Skeletal muscle satellite cell (primary cell): Measurements from ENCODE around the gene MICOS13.

Source experiments
- H3K27me3 ChIP-seq: 2 replicates; pipeline ENCODE4 v1.7.0; 2013; ENCODE audit warnings: low read length; ENCODE audit not compliant: control insufficient read depth, insufficient read depth
- H3K36me3 ChIP-seq: 2 replicates; pipeline ENCODE4 v1.7.0; 2013; ENCODE audit warnings: mild to moderate bottlenecking, control low read depth, low read length; ENCODE audit not compliant: insufficient read depth
- H3K4me1 ChIP-seq: 2 replicates; pipeline ENCODE4 v1.7.0; 2013; ENCODE audit warnings: low read length; ENCODE audit not compliant: control insufficient read depth, insufficient read depth
- H3K4me2 ChIP-seq: 2 replicates; pipeline ENCODE4 v1.7.0; 2013; ENCODE audit warnings: mild to moderate bottlenecking, low read length
- H3K4me3 ChIP-seq: 2 replicates; pipeline ENCODE4 v1.7.0; 2013; ENCODE audit warnings: low read length
- H3K9ac ChIP-seq: 2 replicates; pipeline ENCODE4 v1.7.0; 2013; ENCODE audit warnings: mild to moderate bottlenecking, low read depth, low read length, moderate library complexity
- H3K9me3 ChIP-seq: replicated peaks from 2 replicates; pipeline ENCODE4 v1.7.0; 2013; ENCODE audit warnings: mild to moderate bottlenecking, control low read depth, low read length

Gene MICOS13

DNA sequence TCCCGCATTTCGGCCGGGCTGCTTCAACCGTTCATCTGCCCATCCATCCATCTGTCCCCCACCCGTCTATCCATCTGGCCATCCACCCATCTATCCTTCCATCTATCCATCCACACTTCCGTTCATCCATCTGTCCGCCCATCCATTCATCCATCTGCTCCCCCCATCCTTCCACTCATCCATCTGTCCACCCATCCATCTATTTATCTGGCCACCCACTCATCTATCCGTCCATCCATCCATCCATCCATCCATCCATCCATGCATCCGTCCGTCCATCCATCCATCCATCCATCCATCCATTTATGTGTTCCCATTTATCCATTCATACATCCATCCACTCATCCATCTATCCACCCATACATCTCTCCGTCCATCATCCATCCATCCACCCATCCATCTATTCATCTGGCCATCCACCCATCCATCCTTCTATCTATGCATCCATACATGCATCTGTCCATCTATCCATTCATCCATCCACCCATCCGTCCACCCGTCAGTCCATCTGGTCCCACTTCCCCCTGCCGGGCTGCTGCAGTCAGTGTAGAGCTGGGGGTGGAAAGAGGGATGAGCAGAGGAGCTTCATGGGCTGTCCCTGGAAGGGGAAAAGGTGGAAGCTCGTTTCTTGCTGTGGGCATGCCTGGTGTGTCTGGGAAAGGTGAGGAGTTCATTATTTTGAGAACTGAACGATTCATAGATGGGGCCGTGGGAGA lies 1.2 kb upstream of the MICOS13 start:
- no peaks in the 10 kb centered on the region for H3K27me3 ChIP-seq
- peak overlapping the region; percentile 94 for H3K9ac ChIP-seq
- H3K9me3 ChIP-seq = no peaks in the 10 kb centered on the region
- H3K36me3 ChIP-seq = peaks cover 7% of the 10 kb centered on the region
- peak overlapping the region; percentile 99 for H3K4me2 ChIP-seq
- peak overlapping the region; percentile 95 for H3K4me3 ChIP-seq
- H3K4me1 ChIP-seq = peaks cover 18% of the 10 kb centered on the region

DNA sequence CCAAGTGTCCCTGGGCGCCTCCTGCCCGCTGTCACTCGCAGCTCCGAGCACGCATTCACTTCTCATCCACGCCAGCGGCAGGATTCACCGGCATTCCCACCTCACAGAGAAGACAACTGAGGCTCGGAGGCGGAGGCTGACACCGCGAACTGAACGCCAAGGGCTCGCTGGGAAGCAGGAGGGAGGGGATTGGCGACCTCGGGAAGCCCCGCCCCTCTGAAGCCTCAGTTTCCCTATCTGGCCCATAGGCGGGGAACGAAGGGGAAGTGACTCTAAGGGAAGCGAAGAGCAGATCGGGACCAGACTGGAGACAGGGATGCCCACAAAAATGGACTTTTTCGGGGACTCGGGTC lies 256 bp downstream of the MICOS13 start:
- H3K9me3 ChIP-seq = no peaks in the 10 kb centered on the region
- no peaks in the 10 kb centered on the region for H3K27me3 ChIP-seq
- peak overlapping the region; percentile 94 for H3K9ac ChIP-seq
- H3K4me1 ChIP-seq = peaks cover 20% of the 10 kb centered on the region
- H3K4me3 ChIP-seq = peak overlapping the region; percentile 95
- peaks cover 7% of the 10 kb centered on the region for H3K36me3 ChIP-seq
- peak overlapping the region; percentile 99 for H3K4me2 ChIP-seq

DNA sequence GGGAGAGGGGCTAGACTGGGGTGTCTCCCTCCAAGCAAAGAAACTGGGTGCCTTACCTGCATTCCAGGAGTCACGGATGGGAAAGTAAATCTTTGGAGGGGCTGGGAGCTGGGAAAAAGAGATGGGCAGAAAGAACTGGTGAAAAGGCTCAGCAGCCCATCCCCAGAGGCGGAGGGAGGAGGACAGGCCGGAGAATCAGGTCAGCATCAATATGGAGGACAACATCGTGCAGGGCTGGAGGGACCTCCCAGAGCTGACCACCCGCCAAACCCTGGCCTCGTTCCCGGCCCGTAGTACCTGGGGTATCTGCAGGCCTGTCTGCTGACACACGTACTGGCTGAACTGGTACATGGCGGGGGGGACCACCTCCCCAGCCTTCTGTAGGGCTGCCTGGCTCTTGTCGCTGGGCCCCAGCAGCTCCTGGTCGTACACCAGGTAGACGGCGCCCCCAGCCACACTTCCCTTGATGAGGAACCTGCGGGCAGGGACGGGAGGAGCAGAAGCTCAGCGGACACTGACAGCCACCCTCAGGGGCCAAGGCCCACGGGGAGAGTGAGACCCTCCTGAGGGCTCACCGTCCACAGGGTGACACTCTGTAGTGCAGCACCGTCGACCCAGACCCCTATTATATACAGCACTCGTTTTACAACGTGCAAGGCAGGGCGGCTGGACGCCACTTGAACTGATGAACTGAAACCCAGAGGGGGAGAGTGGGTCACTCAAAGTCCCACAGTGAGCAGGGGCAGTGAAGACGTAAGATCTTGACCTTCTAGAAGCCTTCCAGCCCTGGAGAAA lies 830 bp downstream of the MICOS13 start:
- Histone ChIP-seq H3K4me3 (peak overlapping the region; percentile 95), H3K4me2 (peak overlapping the region; percentile 99), H3K27me3 (no peaks in the 10 kb centered on the region), H3K9me3 (no peaks in the 10 kb centered on the region), H3K4me1 (peaks cover 20% of the 10 kb centered on the region), H3K9ac (peak overlapping the region; percentile 94), H3K36me3 (peaks cover 7% of the 10 kb centered on the region)

DNA sequence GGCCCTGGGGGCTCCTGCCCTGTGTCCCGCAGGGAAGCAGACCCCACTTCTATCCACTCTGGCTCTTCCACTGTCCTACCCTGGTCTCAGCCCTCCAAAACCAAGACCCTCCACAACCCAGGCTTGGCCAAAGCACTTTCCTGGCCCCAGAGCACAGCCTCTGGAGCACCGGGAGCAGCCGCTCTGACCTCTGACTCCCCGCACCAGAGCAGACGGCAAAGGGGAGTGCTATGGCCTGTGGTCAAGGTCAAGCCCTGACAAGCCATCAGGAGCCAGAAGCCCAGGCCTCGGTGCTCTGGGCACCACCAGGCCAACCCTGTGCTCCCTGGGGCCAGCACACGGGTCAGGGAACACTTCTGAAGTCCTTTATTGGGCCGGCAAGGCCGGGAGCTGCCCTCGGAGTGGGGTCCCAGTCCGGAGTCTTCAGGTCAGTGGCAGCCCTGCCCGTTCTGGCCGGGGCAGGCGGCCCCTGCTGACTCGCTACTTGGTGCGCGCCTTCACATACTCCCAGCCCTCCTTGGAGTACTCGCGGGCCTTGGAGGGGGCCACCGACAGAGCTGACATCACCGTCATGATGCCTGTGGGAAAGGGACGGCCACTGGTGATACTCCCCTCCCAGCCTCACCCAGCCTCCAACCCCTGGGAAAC lies 2.1 kb downstream of the MICOS13 start:
- Histone ChIP-seq H3K4me3 (no peak overlapping the region), H3K4me2 (no peak overlapping the region), H3K9ac (no peak overlapping the region), H3K4me1 (peaks cover 20% of the 10 kb centered on the region), H3K27me3 (no peaks in the 10 kb centered on the region), H3K9me3 (no peaks in the 10 kb centered on the region), H3K36me3 (peaks cover 7% of the 10 kb centered on the region)

DNA sequence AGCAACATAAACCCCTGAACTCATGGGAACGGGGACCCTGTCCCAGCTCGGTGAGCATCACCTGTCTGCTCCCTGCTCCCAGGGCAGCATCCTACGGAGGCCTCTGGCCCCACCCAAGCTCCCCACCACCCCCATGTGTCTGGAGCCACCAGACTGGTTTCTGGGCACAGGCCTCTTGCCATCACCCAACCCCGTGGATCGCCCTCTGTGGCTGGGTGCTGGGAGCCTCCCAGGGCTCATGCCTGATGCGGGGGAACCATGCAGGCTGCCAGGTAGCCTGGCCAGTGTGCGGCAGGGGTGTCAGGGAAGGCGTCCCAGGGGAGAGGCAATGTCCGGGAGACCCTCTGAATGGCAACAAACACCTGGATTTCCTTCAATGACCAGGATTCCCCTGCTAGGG lies 2.7 kb downstream of the MICOS13 start:
- peaks cover 7% of the 10 kb centered on the region for H3K36me3 ChIP-seq
- H3K4me2 ChIP-seq = no peak overlapping the region
- H3K9ac ChIP-seq = no peak overlapping the region
- no peaks in the 10 kb centered on the region for H3K9me3 ChIP-seq
- H3K4me1 ChIP-seq = peaks cover 20% of the 10 kb centered on the region
- H3K27me3 ChIP-seq = no peaks in the 10 kb centered on the region
- no peak overlapping the region for H3K4me3 ChIP-seq

DNA sequence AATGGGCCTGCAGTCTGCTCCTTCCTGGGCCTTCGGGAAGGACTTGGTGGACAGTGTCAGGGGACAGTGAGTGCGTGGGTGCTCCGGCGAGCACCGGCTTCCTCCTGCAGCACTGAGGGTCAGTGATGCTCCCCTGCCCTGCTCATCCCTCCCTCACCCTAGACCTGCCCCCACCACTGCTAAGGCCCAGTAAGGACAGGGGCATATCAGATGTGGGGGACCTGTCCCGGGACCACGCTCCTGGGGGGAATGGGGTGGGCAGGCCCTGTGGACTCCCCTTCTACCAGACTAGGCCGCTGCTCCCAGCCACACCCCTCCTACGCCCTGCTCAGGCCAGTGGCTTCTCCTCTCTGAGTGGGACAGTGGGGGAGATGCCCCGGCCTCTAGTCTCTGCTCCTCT lies 3.2 kb downstream of the MICOS13 start:
- Histone ChIP-seq H3K36me3 (peaks cover 7% of the 10 kb centered on the region), H3K4me3 (no peak overlapping the region), H3K4me1 (peaks cover 20% of the 10 kb centered on the region), H3K4me2 (no peak overlapping the region), H3K27me3 (no peaks in the 10 kb centered on the region), H3K9me3 (no peaks in the 10 kb centered on the region), H3K9ac (no peak overlapping the region)

DNA sequence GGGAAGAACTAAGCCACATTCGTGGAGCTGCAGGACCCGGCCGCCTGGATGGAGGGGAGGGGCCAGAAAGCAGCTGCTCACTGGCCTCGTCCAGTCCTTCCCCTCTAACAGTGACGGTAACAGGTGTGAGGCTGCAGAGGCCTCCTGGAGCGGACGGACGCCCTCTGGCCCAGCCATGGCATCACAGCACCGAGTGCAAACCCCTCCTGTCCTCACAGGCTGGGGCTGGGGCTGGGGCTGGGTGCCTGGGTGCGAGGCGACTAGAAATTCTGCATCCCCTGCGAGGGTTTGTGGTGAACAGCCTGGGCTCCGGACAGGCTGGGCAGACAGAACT lies 3.6 kb downstream of the MICOS13 start:
- Histone ChIP-seq H3K9me3 (no peaks in the 10 kb centered on the region), H3K36me3 (peaks cover 11% of the 10 kb centered on the region), H3K4me3 (no peak overlapping the region), H3K4me1 (peaks cover 20% of the 10 kb centered on the region), H3K9ac (no peak overlapping the region), H3K27me3 (no peaks in the 10 kb centered on the region), H3K4me2 (no peak overlapping the region)

DNA sequence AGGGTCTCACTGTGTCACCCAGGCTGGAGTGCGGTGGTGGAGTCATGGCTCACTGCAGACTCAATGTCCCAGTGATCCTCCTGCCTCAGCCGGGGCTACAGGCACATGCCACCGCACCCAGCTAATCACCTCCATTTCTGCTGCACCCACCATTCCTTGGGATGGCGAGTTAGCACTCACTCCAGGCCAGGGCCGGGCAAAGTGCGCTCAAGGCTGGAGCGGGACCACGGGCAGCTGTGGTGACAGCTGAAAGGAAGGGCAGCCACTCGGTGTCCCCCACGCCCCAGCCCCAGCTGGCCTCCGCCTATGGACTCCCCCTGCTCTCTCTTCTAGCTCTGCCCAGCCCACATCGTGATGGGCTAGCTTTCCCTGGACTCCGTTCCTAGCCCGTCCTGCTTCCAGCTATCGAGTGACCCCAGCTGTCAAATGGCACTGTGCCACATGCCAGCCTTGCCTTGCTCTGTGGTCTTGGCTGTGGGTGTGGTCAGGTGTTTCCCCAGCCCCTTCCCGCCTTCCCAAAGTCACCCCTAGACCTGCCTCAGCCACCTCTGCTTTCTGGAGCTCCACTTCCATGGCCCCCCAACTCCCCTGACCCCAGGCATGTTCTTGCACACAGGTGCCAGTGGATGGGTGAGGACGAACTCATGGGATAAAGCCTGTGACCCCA lies 4.1 kb downstream of the MICOS13 start:
- H3K27me3 ChIP-seq = no peaks in the 10 kb centered on the region
- no peaks in the 10 kb centered on the region for H3K9me3 ChIP-seq
- H3K9ac ChIP-seq = no peak overlapping the region
- no peak overlapping the region for H3K4me3 ChIP-seq
- peaks cover 16% of the 10 kb centered on the region for H3K36me3 ChIP-seq
- no peak overlapping the region for H3K4me2 ChIP-seq
- H3K4me1 ChIP-seq = peaks cover 20% of the 10 kb centered on the region

DNA sequence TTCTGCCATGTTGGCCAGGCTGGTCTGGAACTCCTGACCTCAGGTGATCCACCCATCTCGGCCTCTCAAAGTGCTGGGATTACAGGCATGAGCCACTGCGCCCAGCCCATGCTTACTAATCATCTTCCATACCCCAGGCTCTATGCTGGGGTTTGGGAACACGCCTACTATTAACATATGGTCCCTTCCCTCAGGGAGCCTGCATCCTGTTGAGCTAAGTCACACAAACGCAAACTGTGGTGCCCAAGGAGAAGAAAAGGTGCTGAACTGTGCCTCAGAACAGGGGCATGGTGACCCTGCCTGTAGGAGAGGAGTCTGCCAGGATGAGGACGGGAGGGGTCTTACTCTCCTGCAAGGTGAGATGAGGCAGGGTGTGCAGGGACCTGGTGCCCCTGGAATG lies 5.6 kb downstream of the MICOS13 start:
- Histone ChIP-seq H3K36me3 (peaks cover 19% of the 10 kb centered on the region), H3K9ac (no peak overlapping the region), H3K27me3 (no peaks in the 10 kb centered on the region), H3K9me3 (no peaks in the 10 kb centered on the region), H3K4me2 (no peak overlapping the region), H3K4me1 (peaks cover 16% of the 10 kb centered on the region), H3K4me3 (no peak overlapping the region)

DNA sequence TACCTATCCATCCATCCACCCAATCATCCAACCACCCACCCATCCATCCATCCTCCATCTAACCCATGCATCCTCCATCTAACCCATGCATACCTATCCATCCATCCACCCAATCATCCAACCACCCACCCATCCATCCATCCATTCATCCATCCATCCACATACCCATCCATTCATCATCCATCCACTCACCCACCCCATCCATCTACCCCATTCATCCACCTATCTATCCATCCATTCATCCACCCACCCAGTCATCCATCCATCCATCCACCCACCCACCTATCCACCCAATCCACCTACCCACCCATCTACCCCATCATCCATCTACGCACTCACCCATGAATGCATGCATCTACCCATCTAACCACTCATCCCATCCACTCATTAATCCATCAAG lies 6.6 kb downstream of the MICOS13 start:
- Histone ChIP-seq H3K27me3 (no peaks in the 10 kb centered on the region), H3K4me3 (no peak overlapping the region), H3K4me1 (peaks cover 8% of the 10 kb centered on the region), H3K9ac (no peak overlapping the region), H3K9me3 (no peaks in the 10 kb centered on the region), H3K4me2 (no peak overlapping the region), H3K36me3 (peaks cover 29% of the 10 kb centered on the region)

DNA sequence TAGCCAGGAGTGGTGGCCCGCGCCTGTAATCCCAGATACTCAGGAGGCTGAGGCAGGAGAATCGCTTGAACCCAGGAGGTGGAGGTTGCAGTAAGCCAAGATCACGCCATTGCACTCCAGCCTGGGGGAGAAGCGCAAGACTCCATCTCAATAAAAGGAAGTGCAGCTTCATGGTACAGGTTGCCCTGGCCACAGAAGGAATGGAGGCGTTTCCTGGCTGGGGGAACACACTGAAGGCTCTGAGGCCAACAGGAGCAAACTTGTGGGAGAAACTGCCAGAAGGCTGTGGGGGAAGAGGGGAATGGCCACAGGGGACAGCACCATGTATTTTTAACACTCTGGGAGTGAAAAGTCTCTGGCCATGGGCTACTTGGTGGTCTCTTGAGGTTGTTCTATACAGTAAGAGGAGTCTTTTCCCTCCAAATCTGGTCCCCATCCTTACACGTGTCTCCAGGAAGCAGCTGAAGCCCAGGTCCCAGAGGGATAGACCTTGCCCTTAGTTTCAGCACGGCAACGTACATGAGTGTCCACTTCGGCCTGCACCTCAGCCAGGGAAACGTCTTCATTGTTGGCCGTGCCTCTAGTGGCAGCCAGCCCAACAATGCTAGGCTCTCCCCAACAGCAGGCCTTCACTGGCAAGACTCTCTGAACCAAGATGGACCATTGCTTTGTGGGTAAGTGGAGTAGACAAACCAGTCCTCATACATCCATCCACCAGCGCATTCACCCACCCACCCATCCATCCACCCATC lies 7.4 kb downstream of the MICOS13 start:
- H3K4me1 ChIP-seq = peaks cover 7% of the 10 kb centered on the region
- no peaks in the 10 kb centered on the region for H3K9me3 ChIP-seq
- no peaks in the 10 kb centered on the region for H3K27me3 ChIP-seq
- no peak overlapping the region for H3K9ac ChIP-seq
- no peak overlapping the region for H3K4me2 ChIP-seq
- H3K4me3 ChIP-seq = no peak overlapping the region
- peaks cover 28% of the 10 kb centered on the region for H3K36me3 ChIP-seq
